Measurements from ENCODE around the gene STXBP2.

- TF ChIP-seq EZH2phosphoT487 (IDR thresholded peaks at IDR 0.05; ENCODE audit: low read length) (no peak), EZH2 (optimal IDR thresholded peaks at IDR 0.05; ENCODE audit: low read depth, low read length) (no peak)
- TF ChIP-seq, protein P1, sequence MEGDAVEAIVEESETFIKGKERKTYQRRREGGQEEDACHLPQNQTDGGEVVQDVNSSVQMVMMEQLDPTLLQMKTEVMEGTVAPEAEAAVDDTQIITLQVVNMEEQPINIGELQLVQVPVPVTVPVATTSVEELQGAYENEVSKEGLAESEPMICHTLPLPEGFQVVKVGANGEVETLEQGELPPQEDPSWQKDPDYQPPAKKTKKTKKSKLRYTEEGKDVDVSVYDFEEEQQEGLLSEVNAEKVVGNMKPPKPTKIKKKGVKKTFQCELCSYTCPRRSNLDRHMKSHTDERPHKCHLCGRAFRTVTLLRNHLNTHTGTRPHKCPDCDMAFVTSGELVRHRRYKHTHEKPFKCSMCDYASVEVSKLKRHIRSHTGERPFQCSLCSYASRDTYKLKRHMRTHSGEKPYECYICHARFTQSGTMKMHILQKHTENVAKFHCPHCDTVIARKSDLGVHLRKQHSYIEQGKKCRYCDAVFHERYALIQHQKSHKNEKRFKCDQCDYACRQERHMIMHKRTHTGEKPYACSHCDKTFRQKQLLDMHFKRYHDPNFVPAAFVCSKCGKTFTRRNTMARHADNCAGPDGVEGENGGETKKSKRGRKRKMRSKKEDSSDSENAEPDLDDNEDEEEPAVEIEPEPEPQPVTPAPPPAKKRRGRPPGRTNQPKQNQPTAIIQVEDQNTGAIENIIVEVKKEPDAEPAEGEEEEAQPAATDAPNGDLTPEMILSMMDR (IDR thresholded peaks at IDR 0.05; ENCODE audit: low read length) = no peak
These were observed 13.2 kb downstream of the STXBP2 start for GRCh38 chr19:7650148-7650547.

All from MM.1S (cell line).